Body of pancreas (tissue), 4 donors: ENCODE results near the gene GPAM.

Experiments used
- POLR2A ChIP-seq, 3 donors: fragments of 450-650 bp; IDR thresholded peaks; one replicate each; pipeline ENCODE4 v1.6.1; 2016; ENCODE audit warnings: antibody characterized with exemption in 3 of 3, mild to moderate bottlenecking in 2 of 3
- TF ChIP-seq, protein P1 (sequence below), 7 experiments: fragments of 450-650 bp in 4 of 7; fragments of 200-600 bp in 3 of 7; sonication (generic) in 3 of 7; IDR thresholded peaks; one replicate each; pipeline ENCODE4 v1.5.1; 2016 to 2019; ENCODE audit warnings: antibody characterized with exemption in 7 of 7

- TF ChIP-seq, protein P1, sequence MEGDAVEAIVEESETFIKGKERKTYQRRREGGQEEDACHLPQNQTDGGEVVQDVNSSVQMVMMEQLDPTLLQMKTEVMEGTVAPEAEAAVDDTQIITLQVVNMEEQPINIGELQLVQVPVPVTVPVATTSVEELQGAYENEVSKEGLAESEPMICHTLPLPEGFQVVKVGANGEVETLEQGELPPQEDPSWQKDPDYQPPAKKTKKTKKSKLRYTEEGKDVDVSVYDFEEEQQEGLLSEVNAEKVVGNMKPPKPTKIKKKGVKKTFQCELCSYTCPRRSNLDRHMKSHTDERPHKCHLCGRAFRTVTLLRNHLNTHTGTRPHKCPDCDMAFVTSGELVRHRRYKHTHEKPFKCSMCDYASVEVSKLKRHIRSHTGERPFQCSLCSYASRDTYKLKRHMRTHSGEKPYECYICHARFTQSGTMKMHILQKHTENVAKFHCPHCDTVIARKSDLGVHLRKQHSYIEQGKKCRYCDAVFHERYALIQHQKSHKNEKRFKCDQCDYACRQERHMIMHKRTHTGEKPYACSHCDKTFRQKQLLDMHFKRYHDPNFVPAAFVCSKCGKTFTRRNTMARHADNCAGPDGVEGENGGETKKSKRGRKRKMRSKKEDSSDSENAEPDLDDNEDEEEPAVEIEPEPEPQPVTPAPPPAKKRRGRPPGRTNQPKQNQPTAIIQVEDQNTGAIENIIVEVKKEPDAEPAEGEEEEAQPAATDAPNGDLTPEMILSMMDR (IDR thresholded peaks at IDR 0.05): no peak
- no peak for TF ChIP-seq POLR2A (IDR thresholded peaks at IDR 0.05)
These were observed 709 bp downstream of the GPAM start for GRCh38 chr10:112182784-112183328.
